AG10803 (cell line): ENCODE measurements around the gene INPP5A.
A peak's percentile ranks its signal among the peaks of the same experiment; 100 is the strongest.

Experiments used
- DNase-seq: peaks from one replicate; pipeline ENCODE4 v3.0.0; 2010; ENCODE audit warnings: low read depth
- H3K4me3 ChIP-seq: 2 replicates; pipeline ENCODE4 v1.5.1; 2011; ENCODE audit warnings: mild to moderate bottlenecking, low read length, control low read depth
- CTCF ChIP-seq: conservative IDR thresholded peaks from 2 replicates; pipeline ENCODE4 v1.5.1; 2011; ENCODE audit warnings: mild to moderate bottlenecking, low read length, control low read depth, inconsistent platforms

INPP5A gene

GRCh38 chr10:132536877-132537683 is 507 bp upstream of the INPP5A start:
- peak; percentile 99 for DNase-seq
- TF ChIP-seq CTCF, result peak; percentile 18; the same call in 1 of the 2 replicates
- peak overlapping the region; percentile 61 for H3K4me3 ChIP-seq

- TF ChIP-seq CTCF, result no peak
- DNase-seq, result no peak
Measured at GRCh38 chr10:132538031-132538789, 623 bp downstream of the INPP5A start.

GRCh38 chr10:132538790-132539421 is 1.3 kb downstream of the INPP5A start:
- no peak for DNase-seq
- H3K4me3 ChIP-seq, result peak overlapping the region; percentile 75
- no peak for TF ChIP-seq CTCF

More at GRCh38 chr10:132538031-132538789, 623 bp downstream of the INPP5A start:
- H3K4me3 ChIP-seq, result peak overlapping the region; percentile 75

- no peak for DNase-seq
- H3K4me3 ChIP-seq, result peak overlapping the region; percentile 75
- no peak for TF ChIP-seq CTCF
Measured at GRCh38 chr10:132539431-132539839, 1.8 kb downstream of the INPP5A start.

- H3K4me3 ChIP-seq, result peak overlapping the region; percentile 75
- peak; percentile 68 for DNase-seq
- no peak for TF ChIP-seq CTCF
Measured at GRCh38 chr10:132539894-132540293, 2.3 kb downstream of the INPP5A start.

- peak; percentile 47 for DNase-seq
- peak; percentile 56 for TF ChIP-seq CTCF
- peak overlapping the region; percentile 75 for H3K4me3 ChIP-seq
Measured at GRCh38 chr10:132540456-132540855, 2.9 kb downstream of the INPP5A start.
